H1 (cell line): Measurements from ENCODE around the gene CRADD. TPM values are rescaled to one million over a fixed set of nuclear protein-coding genes. Genes with fewer than 3 reads are reported as not detected.

Source experiments
- ASH2L ChIP-seq: fragments of 200-600, 300-600 bp; sonication (generic); IDR thresholded peaks from one replicate; pipeline ENCODE4 v1.7.1; 2017; ENCODE audit warnings: low read length
- CEBPB ChIP-seq: IDR thresholded peaks from 2 replicates; pipeline ENCODE4 v1.6.1; 2012; ENCODE audit warnings: low read depth, low read length
- KDM1A ChIP-seq: fragments of 200-600, 300-600 bp; sonication (generic); IDR thresholded peaks from 2 replicates; pipeline ENCODE4 v1.7.1; 2016; ENCODE audit warnings: mild to moderate bottlenecking, low read length, borderline replicate concordance
- MAFK ChIP-seq: IDR thresholded peaks from 2 replicates; pipeline ENCODE4 v1.6.1; 2012; ENCODE audit warnings: low read depth, mild to moderate bottlenecking, improper control_type of control experiment, low read length
- SIRT6 ChIP-seq: IDR thresholded peaks from one replicate; pipeline ENCODE4 v1.7.1; 2012; ENCODE audit warnings: low read length, inconsistent platforms
- SRF ChIP-seq: IDR thresholded peaks from 2 replicates; pipeline ENCODE4 v1.6.1; 2011; ENCODE audit warnings: mild to moderate bottlenecking, low read depth, low read length, moderate library complexity
- polyA plus RNA-seq, 7 experiments: library from polyadenylated mRNA; depleted of rRNA in 3 of 7; stranded (reverse) in 5 of 7; unstranded in 2 of 7; fragments of >200 nt in 5 of 7; fragments of 200-250 nt in 2 of 7; gene quantifications; 1 replicate in 5 of 7; 2 replicates in 1 of 7; 4 replicates in 1 of 7; pipeline versions ENCODE4 v1.2.1 to v1.2.3, GENCODE V29; 2011 to 2013; ENCODE audit warnings: missing spikeins in 2 of 7, mixed read lengths in 2 of 7
- total RNA-seq: library from RNA; stranded (reverse); fragmentation: NEBNext Ultra II Directional; extraction: Animal tissue kit (Norgen Biotek cat#: 25700); gene quantifications from 2 replicates; pipeline ENCODE4 v1.2.1, GENCODE V29; 2021
- TF ChIP-seq, protein P1 (sequence below): fragments of 300-600 bp; sonication (generic); IDR thresholded peaks from 2 replicates; pipeline ENCODE4 v1.7.1; 2012; ENCODE audit warnings: low read length, moderate library complexity, mild to moderate bottlenecking, inconsistent platforms; ENCODE audit not compliant: insufficient replicate concordance
- TF ChIP-seq, protein P2 (sequence below): IDR thresholded peaks from 2 replicates; pipeline ENCODE4 v1.6.1; 2011; ENCODE audit warnings: low read length, improper control_type of control experiment

CRADD gene
- total and polyA plus RNA-seq, 2 of the 8 experiments (the other 6 are each of a cell fraction or from before 2014, with no cell fraction given): 8.1 to 15.4 TPM

DNA sequence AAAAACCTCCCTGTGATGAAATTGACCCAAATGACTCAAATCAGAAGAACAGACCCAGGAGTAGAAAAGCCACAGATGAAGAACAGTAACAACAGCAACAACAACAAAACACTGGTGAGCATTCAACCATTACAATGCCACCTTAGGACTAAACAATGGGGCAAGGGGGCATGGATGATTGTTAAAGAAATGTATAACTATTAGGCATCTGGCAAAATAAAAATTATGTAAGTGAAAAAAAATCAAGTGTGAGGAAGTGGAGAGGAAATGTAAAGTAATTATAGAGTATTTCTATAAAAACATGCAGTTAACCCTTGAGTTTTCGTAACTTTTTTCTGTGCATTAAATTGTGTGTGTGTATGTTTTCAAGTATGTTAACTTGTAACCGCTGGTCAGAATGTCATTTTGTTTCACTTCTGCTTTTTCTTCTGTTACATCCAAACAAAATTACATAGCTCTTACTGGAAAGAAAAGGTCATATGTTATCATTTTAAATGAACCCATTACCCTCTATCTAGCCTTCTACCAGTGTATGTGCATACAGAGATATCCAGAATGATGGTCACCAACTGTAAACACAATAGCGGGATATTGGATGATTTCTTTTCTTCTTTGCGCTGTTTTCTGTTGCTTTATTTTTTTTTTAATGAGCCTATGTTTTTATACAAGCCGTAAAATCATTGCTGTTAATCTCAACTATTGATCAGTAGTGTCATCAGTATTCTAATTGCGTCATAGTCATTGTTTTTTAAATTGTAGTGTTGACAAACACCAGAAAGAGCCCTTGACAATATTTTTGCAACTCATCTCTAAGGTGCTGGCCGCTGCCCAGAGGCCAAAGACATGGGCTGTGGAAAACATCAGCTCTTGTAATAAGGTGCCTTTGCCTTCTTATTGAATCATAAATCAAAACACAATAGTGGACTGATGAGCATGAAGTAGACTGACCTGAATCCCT lies 170.6 kb downstream of the CRADD start (continued):
- TF ChIP-seq SRF: no peak
- no peak for TF ChIP-seq KDM1A
- no peak for TF ChIP-seq ASH2L
- no peak for TF ChIP-seq CEBPB
- TF ChIP-seq, protein P1, sequence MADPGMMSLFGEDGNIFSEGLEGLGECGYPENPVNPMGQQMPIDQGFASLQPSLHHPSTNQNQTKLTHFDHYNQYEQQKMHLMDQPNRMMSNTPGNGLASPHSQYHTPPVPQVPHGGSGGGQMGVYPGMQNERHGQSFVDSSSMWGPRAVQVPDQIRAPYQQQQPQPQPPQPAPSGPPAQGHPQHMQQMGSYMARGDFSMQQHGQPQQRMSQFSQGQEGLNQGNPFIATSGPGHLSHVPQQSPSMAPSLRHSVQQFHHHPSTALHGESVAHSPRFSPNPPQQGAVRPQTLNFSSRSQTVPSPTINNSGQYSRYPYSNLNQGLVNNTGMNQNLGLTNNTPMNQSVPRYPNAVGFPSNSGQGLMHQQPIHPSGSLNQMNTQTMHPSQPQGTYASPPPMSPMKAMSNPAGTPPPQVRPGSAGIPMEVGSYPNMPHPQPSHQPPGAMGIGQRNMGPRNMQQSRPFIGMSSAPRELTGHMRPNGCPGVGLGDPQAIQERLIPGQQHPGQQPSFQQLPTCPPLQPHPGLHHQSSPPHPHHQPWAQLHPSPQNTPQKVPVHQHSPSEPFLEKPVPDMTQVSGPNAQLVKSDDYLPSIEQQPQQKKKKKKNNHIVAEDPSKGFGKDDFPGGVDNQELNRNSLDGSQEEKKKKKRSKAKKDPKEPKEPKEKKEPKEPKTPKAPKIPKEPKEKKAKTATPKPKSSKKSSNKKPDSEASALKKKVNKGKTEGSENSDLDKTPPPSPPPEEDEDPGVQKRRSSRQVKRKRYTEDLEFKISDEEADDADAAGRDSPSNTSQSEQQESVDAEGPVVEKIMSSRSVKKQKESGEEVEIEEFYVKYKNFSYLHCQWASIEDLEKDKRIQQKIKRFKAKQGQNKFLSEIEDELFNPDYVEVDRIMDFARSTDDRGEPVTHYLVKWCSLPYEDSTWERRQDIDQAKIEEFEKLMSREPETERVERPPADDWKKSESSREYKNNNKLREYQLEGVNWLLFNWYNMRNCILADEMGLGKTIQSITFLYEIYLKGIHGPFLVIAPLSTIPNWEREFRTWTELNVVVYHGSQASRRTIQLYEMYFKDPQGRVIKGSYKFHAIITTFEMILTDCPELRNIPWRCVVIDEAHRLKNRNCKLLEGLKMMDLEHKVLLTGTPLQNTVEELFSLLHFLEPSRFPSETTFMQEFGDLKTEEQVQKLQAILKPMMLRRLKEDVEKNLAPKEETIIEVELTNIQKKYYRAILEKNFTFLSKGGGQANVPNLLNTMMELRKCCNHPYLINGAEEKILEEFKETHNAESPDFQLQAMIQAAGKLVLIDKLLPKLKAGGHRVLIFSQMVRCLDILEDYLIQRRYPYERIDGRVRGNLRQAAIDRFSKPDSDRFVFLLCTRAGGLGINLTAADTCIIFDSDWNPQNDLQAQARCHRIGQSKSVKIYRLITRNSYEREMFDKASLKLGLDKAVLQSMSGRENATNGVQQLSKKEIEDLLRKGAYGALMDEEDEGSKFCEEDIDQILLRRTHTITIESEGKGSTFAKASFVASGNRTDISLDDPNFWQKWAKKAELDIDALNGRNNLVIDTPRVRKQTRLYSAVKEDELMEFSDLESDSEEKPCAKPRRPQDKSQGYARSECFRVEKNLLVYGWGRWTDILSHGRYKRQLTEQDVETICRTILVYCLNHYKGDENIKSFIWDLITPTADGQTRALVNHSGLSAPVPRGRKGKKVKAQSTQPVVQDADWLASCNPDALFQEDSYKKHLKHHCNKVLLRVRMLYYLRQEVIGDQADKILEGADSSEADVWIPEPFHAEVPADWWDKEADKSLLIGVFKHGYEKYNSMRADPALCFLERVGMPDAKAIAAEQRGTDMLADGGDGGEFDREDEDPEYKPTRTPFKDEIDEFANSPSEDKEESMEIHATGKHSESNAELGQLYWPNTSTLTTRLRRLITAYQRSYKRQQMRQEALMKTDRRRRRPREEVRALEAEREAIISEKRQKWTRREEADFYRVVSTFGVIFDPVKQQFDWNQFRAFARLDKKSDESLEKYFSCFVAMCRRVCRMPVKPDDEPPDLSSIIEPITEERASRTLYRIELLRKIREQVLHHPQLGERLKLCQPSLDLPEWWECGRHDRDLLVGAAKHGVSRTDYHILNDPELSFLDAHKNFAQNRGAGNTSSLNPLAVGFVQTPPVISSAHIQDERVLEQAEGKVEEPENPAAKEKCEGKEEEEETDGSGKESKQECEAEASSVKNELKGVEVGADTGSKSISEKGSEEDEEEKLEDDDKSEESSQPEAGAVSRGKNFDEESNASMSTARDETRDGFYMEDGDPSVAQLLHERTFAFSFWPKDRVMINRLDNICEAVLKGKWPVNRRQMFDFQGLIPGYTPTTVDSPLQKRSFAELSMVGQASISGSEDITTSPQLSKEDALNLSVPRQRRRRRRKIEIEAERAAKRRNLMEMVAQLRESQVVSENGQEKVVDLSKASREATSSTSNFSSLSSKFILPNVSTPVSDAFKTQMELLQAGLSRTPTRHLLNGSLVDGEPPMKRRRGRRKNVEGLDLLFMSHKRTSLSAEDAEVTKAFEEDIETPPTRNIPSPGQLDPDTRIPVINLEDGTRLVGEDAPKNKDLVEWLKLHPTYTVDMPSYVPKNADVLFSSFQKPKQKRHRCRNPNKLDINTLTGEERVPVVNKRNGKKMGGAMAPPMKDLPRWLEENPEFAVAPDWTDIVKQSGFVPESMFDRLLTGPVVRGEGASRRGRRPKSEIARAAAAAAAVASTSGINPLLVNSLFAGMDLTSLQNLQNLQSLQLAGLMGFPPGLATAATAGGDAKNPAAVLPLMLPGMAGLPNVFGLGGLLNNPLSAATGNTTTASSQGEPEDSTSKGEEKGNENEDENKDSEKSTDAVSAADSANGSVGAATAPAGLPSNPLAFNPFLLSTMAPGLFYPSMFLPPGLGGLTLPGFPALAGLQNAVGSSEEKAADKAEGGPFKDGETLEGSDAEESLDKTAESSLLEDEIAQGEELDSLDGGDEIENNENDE: no peak
- TF ChIP-seq, protein P2, sequence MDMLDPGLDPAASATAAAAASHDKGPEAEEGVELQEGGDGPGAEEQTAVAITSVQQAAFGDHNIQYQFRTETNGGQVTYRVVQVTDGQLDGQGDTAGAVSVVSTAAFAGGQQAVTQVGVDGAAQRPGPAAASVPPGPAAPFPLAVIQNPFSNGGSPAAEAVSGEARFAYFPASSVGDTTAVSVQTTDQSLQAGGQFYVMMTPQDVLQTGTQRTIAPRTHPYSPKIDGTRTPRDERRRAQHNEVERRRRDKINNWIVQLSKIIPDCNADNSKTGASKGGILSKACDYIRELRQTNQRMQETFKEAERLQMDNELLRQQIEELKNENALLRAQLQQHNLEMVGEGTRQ: no peak
- TF ChIP-seq MAFK: no peak
- TF ChIP-seq SIRT6: no peak
